ENCODE results near the gene SLC50A1.
"Not testable (repeated sequence)": the region's sequence is repeated elsewhere in the genome, so short reads cannot be mapped to it uniquely, and the experiment has no call there.

Gene SLC50A1

DNA sequence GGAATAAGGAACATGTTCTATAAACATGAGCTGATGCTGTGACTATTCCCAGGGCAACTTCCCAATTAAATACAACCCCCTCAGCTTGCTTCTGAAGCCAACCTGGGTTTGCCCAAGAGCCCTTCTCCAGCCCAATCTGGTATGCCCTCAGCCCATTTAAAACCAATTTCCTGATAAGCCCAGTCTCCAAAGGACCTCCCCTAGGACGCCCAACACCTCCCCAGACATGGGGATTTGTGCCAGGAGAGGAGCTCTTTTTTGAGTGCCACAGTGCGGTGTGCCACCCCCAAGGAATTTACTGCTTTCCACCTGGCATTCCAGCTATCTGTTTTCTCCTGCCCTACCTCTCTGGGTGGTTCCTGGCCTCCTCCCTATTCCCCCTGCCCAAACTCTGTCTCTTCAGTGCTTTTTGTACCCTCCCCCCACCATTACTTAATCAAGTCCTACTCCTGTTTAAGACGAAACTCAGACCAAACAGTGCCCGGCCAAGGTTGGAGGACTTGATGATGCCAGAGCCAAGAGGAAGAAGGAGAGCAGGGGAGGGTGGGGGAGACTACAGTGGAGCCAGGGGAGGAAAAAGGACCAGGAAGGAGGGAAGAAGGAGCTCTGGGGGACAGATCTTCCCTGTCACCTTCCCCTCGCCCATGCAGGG lies 19.4 kb upstream of the SLC50A1 start:
- no peak for DNase-seq (ENCODE audit: low read depth in 3 of 3)

DNA sequence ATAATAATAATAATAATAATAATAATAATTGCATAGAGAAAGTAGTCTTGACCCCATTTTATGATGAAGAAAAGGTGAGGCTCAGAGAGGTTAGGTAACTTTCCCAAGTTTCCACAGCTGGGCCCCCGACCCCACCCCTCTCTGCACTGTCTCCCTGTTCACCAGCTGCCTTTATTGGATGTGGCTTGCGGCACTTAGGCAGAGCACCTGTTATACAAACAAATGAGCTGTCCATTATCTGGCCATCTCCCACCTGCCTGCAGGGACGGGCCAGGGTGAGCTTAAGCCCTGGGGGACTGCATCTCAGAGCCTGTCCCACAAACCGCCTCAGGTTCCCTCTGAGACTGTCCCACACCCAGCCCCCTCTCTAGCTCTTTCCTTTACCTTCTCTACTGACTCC lies 18.0 kb upstream of the SLC50A1 start:
- DNase-seq (ENCODE audit: low read depth in 3 of 3), result no peak

DNA sequence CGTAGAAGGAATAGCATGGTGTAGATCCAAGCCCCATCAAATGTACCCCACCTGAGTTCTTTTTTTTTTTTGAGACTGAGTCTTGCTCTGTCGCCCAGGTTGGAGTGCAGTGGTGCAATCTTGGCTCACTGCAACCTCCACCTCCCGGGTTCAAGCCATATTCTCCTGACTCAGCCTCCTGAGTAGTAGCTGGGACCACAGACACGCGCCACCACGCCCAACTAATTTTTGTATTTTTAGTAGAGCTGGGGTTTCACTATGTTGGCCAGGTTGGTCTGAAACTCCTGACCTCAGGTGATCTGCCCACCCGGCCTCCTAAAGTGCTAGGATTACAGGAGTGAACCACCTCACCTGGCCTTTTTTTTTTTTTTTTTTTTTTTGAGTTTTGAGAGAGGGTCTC lies 17.6 kb upstream of the SLC50A1 start:
- not testable (repeated sequence) for DNase-seq (ENCODE audit: low read depth in 3 of 3)

DNA sequence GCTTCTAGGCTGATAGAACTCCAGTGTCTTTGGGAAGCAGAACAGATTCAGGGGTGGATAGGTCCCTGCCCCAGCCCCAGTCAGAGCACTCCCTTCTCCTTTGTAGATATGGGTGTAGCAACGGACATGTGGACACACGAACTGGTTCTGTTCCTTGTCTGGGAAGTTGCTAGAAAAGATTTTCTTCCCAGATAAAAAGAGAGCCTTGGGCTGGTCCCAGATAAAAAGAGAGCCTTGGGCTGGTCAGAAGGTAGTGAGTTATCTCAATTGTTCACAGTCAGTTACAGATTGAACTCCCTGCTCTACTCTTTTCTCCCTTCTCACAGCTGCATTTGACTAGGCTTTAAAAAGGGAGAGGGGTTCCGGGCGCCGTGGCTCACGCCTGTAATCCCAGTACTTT lies 15.4 kb upstream of the SLC50A1 start:
- no peak for DNase-seq (ENCODE audit: low read depth in 3 of 3)

DNA sequence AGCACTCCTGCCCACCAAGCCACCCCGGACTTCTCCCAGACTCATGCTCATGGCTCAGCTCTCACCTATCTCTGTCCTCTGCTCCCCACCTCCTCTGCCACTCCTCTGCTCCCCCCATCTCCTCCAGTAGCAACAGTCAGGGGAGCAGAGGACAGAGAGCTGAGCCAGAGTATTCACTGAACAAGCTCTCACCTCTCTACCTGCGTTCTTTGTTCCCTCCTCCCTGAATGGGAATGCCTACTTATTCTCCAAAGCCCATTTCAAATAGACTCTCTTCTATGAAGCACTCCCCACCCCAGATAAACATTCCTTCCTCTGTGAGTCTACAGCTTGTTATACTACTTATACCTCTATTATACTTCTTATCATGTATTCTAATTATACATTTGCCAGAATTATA lies 14.4 kb upstream of the SLC50A1 start:
- DNase-seq (ENCODE audit: low read depth in 3 of 3), result no peak

DNA sequence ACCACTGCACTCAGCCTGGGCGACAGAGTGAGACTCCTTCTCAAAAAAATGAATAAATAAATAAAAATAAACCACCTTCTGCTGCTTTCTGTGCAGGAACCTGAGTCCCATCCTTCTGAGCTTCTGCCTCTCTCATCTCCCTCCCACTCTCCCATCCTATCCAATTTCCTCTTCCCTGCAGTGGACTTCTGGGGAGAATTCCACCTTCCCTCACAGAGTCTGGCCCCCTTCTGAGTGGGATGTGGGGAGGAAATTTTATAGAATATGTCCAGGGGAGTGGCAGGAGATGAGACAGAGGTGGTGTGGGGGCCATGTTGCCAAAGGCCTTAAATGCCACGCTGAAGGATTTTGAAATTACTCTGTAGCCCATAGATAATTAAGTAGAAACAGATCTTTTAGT lies 13.3 kb upstream of the SLC50A1 start:
- DNase-seq (ENCODE audit: low read depth in 3 of 3), result no peak

DNA sequence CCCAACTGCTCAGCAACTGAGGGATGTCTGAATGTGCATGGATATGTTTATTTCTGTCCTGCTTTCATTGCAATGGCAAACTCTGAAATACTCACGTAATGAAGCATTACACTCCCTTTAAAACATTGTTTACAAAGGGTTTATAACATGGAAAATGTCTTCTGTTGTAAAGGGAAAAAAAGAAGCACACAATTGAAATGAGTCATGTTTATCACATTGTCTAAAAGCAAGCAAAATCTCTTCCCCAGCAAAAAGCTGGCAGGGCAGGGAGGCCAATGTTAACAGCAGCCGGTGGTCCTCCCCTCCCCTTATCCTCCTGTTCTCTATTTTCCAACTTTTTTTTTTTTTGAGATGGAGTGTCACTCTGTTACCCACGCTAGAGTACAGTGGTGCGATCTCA lies 11.9 kb upstream of the SLC50A1 start:
- DNase-seq (ENCODE audit: low read depth in 3 of 3), result no peak

DNA sequence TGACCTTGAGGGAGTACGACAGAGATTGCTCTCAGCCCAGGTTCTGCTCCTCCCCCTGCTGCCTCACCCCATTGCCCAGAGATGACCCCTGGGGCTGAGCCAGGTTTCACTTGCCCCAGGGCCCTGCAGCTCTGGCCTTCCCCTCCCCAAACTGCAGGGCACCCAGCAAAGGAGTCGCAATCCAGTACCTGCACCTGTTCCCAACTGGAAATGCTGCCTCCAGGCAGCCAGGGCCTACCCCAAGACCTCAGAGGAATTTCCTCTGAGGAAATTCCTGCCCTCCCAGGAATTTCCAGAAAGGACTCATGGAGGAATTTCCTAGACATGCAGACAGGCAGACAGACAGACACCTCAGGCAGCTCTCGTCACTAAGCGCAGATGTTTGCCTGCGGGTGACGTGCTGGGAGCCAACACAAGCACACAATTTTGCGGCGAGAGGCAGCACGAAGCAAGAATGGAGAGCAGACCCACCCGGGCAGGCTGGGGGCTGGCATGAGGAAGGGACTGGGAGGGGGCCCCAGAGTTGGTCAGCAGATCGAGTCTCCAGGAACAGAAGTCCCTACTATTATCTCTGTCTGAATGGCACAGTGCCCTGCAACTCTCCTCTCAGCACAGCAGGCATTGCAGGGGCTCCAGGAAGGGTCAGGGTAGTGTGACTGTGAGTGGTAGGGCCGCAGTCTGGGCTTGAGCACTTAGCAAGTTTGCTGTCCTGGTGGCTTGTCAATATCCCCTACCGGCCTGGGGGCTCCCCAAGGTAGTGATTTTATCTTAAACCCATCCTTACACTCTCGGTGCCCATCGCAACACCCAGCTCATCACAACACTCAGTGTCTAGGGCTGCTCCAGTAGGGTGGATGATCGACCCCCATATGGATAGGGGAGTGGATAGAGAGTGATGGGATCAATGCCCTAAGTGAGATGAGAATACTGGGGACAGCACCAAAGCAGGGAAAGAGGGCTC lies 10.9 kb upstream of the SLC50A1 start:
- no peak for DNase-seq (ENCODE audit: low read depth in 3 of 3)

DNA sequence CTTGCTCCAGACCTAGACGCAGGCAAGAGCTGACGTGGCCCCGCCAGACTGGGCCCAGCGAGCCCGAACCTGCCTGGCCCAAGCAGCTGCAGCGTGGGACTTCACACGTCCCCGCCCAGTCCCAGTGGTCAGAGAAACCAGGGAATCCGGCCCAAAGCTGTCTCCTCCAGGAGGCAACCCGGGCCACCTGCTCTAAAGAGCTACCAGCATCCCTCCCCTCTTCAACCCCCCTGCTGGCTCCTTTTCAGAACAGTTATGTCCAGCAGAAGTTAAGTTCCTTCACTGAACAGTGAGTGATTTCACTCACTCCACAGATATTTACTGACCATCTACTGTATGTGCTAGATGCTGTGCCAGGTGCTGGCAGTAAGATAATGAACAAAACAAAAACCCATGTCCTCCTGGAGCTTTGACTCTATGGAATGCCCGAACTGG lies 10.1 kb upstream of the SLC50A1 start:
- DNase-seq (ENCODE audit: low read depth in 3 of 3), result no peak

DNA sequence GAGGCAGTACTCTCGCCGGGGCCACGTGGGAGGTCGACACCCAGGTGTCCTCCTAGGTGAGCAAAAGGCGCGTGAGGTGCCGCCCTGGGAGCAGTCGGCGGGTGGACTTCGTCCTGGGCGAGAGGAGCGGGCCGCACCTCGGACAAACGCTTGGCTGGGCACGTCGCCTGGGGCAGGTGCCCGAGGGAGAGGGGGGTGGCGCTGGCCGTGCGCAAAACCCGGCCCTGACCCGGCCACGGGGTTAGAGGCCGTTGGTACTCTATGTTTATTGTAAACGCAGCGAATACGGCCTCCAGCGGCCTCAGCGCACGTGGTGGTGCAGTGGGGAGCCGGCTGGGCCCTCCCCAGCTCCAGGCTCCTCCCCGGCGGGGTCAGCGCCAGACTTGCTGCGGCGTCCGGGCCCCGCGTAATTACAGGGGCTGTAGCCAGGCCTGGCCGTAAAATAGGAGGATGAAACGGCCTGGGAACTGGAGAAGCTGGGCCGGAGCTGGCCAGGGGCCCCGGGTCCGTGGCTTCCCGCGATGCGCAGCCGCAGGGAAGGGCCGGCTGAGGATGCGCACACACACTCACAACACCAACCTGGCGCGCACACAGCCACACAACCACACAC lies 9.6 kb upstream of the SLC50A1 start:
- DNase-seq (ENCODE audit: low read depth in 3 of 3), result no peak

DNA sequence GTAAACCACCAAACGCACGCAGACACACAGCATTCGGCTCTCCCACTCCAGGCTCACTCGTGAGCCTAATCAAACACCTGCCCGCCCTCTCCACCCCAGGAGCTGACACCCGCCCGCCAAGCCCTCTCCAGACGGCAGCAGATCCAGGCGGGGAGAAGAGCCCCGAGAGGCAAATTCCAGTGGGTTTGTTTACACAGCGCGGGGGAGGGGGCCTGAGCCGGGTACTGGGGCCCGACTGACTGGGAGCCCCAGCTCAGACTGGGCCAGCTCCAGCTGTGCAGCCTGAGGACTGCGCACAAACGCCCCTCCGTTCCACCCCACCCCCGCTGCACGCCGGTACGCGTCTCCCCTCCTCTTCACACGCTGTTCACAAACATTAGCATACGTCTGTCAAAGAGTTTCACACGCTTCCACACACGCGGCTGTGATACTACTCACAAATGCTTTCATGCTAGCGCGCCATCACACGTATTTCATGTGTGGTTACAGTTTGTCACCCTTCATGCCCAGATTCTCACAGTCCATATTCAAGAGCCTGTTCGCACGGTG lies 9.0 kb upstream of the SLC50A1 start:
- DNase-seq (ENCODE audit: low read depth in 3 of 3), result peak in 1 of 3 experiments; percentile 5

DNA sequence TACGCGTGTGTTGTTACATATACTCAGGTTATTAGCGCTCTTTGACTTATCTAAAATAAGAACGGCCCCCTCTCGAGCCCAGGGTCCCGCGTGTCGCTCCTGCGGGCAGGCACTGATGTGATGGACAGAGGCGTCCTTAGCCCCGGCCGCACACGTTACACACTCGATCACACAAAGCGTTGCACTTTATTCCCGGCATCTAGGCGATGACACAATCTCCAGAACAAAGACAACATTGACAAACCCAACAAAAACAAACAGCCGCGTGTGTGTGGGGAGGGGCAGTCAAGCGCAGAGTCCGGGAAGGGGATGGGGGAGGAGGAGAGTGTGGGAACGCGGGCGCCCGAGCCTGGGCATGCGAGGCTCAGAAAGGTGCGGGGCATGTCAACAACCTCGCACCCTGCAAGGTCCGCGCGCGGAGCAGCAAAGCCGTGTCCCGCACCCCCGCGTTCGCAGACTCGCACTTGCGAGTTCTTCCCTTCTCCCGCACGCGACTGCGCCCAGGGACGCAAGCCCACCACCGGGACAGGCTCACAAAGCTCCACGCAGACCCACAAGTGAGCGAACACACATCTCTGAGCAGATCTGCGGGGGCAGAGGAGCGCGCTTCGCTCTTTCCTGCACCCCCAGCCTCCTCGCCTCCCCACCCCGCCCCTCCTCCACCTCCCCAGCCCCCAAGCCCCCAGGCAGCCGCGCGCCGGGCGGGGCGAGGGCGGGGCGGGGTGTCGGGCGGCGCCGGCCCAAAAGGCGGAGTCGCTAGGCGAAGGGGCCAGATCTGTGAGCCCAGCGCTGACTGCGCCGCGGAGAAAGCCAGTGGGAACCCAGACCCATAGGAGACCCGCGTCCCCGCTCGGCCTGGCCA lies 8.3 kb upstream of the SLC50A1 start, which contains the start of gene EFNA1:
TSS of gene EFNA1 (plus strand) at position 772 of the 862 bp plus-strand sequence. CDS start 102 bp downstream, outside the sequence.
- DNase-seq (ENCODE audit: low read depth in 3 of 3), result peak in 1 of 3 experiments; percentile 42

DNA sequence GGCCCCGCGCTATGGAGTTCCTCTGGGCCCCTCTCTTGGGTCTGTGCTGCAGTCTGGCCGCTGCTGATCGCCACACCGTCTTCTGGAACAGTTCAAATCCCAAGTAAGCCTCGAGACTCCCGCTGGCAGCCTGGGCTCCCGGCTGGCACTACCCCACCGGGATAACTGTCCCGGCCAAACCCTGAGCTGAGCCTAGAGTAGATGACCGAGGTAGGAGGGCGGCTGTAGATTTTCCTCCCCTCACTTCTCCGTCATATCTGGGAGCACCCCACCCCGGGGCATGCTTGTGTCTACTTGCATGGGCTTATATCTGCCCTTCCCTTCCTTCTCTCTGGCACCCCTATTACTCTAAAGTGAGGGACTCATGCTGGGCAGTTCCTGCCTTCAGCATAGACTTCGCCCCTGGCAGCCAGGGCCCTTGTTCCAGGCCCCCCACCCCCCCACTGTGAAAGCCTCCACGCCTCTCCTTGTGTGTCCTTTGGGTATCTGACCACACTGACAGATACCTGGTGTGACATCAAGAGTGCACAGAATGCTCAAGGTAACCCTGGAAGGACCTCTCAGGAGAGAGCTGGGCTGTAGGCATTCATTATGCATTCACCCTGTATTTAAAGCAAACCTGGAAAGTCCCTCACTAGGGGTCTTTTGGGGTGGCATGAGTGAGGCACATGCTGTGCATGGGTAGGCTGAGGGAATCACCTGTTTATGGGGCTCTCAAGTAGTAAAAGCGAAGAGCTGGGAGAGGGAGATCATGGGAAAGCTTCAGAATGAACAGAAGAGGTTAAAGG lies 7.5 kb upstream of the SLC50A1 start:
- no peak for DNase-seq (ENCODE audit: low read depth in 3 of 3)

DNA sequence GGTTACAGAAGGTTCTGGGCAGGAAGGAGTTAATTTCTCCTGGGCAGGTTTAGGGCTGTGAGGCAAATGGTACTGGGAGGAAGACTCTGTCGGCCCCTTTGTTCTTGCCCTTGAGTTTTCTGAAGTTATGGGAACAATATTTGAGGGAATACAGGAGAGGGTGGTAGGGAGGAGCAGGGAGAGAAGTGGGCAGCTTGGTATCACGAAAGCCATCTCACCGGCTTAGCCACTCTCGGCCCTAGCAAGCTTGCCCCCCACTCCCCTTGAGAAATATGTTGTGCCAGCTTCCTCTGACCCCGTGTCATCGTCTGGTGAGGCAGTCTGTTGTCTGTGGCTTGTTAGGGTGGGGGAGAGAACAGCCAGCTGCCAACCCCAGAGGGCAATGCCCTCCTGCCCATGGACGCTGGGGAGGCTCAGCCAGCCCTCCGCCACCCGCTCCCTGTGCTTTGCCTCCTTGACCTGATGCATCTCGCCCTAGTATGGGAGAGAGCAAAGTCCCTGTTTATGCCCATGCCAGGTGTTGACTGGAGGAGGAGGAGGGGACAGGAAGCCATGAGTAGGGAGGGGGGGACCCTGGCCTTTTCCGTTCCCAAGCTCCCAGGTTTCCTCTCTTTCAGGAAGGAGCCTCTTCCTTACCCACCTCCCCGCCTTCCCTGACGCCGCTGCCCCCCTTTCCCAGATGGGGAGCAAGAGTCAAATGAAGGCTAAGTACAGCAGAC lies 6.7 kb upstream of the SLC50A1 start:
- no peak for DNase-seq (ENCODE audit: low read depth in 3 of 3)

DNA sequence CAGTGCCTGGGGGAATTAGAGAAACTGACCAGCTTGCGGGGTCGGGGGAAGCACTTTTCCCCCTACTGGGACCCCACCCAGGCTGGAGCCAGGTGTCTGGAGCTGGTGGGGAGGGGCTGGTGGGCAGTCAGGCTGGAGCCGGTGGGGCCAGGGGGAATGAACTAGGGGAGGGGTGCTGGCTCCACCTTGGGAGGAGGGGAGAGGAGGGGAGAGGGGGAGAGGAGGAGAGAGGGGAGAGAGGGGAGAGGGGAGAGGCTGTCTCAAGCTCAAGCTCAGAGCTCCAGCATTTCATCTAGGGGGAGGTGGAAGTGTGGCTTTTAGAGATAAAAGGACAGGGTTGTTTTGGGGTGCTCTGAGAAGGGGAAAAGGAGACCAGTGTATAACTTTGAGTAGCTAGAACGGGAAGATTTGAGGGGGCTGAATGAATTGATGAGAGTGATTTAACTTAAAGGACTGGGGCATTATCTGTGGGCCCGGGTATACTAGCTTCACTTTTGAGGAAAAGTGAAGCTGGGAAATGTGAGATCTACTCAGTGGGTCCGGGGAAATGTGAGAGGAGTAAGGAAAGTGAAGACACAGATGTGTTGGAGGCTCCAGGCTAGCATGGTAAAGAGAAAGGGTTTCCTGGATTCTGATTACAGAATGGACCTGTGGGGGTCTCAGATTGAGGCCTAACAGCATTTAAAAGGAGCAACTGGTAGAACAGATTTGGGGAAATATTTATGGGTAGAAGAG lies 5.2 kb upstream of the SLC50A1 start:
- DNase-seq (ENCODE audit: low read depth in 3 of 3), result no peak

DNA sequence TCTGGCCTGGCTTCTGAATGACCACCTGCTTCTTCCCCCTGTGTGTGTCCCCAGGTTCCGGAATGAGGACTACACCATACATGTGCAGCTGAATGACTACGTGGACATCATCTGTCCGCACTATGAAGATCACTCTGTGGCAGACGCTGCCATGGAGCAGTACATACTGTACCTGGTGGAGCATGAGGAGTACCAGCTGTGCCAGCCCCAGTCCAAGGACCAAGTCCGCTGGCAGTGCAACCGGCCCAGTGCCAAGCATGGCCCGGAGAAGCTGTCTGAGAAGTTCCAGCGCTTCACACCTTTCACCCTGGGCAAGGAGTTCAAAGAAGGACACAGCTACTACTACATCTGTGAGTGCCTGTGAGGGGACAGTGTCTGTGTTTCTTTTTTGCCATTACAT lies 4.4 kb upstream of the SLC50A1 start:
- DNase-seq (ENCODE audit: low read depth in 3 of 3), result no peak

DNA sequence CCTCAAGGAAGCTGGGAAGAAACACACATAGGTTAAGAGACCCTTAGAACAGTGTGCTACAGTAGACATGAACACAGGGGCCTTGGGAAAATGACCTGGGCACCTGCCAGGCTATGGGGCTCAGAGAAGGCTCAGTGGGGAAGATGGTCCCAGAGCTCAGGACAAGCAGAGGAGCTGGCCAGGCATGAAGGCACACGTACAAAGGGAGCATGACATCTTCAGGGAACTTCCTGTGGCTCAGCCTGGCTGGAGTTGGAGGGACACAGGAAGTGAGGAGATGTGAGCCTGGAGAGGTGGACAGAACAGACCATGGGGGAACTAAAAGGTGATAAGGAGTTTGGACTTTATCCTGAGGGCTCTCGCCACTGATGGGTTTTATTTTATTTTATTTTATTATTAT lies 3.8 kb upstream of the SLC50A1 start:
- DNase-seq (ENCODE audit: low read depth in 3 of 3), result no peak

DNA sequence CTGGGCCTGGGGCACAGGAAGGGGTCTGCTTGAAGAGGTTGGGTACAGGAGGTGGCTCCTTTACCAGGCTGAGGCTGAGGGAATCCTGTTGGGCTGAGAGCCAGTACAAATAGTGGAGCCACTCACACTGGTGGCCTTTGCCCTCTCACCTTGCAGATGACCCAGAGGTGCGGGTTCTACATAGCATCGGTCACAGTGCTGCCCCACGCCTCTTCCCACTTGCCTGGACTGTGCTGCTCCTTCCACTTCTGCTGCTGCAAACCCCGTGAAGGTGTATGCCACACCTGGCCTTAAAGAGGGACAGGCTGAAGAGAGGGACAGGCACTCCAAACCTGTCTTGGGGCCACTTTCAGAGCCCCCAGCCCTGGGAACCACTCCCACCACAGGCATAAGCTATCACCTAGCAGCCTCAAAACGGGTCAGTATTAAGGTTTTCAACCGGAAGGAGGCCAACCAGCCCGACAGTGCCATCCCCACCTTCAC lies 1.8 kb upstream of the SLC50A1 start:
- DNase-seq (ENCODE audit: low read depth in 3 of 3), result no peak

DNA sequence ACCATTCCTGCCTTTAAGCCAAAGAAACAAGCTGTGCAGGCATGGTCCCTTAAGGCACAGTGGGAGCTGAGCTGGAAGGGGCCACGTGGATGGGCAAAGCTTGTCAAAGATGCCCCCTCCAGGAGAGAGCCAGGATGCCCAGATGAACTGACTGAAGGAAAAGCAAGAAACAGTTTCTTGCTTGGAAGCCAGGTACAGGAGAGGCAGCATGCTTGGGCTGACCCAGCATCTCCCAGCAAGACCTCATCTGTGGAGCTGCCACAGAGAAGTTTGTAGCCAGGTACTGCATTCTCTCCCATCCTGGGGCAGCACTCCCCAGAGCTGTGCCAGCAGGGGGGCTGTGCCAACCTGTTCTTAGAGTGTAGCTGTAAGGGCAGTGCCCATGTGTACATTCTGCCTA lies 1.3 kb upstream of the SLC50A1 start:
- DNase-seq (ENCODE audit: low read depth in 3 of 3), result no peak

Measured in stimulated activated CD4-positive, alpha-beta T cell treated with anti-CD3 and anti-CD28 coated beads, TNF-alpha, amount 100 ng/mL, for 24 hours (primary cell).